Esophagus squamous epithelium (tissue), 5 donors: ENCODE results near the gene RBFOX1. TPM values are rescaled to one million over a fixed set of nuclear protein-coding genes. Genes with fewer than 3 reads are reported as not detected.

Experiments used
- DNase-seq: peaks from one replicate; lab custom pipeline; 2025; lab: John Stamatoyannopoulos, UW
- H3K27ac ChIP-seq, 4 donors: fragments of 200-600 bp; sonication (generic); one replicate each; pipeline ENCODE4 v1.5.1; 2016 to 2019; ENCODE audit warnings: mild to moderate bottlenecking in 1 of 4
- H3K27me3 ChIP-seq, 4 donors: fragments of 200-600 bp; sonication (generic); 1 replicate in 3 of 4; 2 replicates in 1 of 4; pipeline versions ENCODE4 v1.5.1 to v1.6.0; 2017 to 2021; ENCODE audit warnings: antibody characterized with exemption in 1 of 4
- H3K36me3 ChIP-seq, 3 donors: fragments of 200-600 bp; sonication (generic); one replicate each; pipeline ENCODE4 v1.5.1; 2016 to 2019
- H3K4me1 ChIP-seq, 3 donors: fragments of 200-600 bp; sonication (generic); one replicate each; pipeline ENCODE4 v1.5.1; 2017 to 2019
- H3K4me3 ChIP-seq, 4 donors: fragments of 200-600 bp; sonication (generic); 1 replicate in 3 of 4; 2 replicates in 1 of 4; pipeline ENCODE4 v1.5.1; 2016 to 2019; ENCODE audit warnings: mild to moderate bottlenecking in 2 of 4, moderate library complexity in 1 of 4
- H3K9me3 ChIP-seq, 3 donors: fragments of 200-600 bp; sonication (generic); one replicate each; pipeline ENCODE4 v1.5.1; 2016 to 2019
- POLR2A ChIP-seq, 4 donors: fragments of 450-650 bp; IDR thresholded peaks; one replicate each; pipeline ENCODE4 v1.6.1; 2017; ENCODE audit warnings: antibody characterized with exemption in 4 of 4, mild to moderate bottlenecking in 4 of 4, moderate library complexity in 3 of 4
- WGBS, 2 donors: methylation state at CpG; one replicate each; pipeline ENCODE4 v1.1.5; 2018; 5-methylcytosine and 5-hydroxymethylcytosine counted together
- intact Hi-C: fragments of 100-400 bp; cut with DNase I; formaldehyde crosslinking; loops from one replicate; pipeline ENCODE4 v1.15.0; 2022
- total RNA-seq, 4 donors: library from RNA; depleted of rRNA; stranded (reverse); fragments of >200 nt; gene quantifications; one replicate each; pipeline ENCODE4 v1.1.0, GENCODE V29; 2016
- TF ChIP-seq, protein P1 (sequence below), 6 experiments: fragments of 450-650 bp in 4 of 6; fragments of 200-600 bp in 2 of 6; sonication (generic) in 2 of 6; IDR thresholded peaks; one replicate each; pipeline ENCODE4 v1.5.1; 2016 to 2019; ENCODE audit warnings: antibody characterized with exemption in 6 of 6, mild to moderate bottlenecking in 4 of 6, moderate library complexity in 4 of 6
- donor health status: DM: yes; HTN: yes; CAD: no.

The RBFOX1 gene
- total RNA-seq, 4 donors from 2014 or later: not detected

DNA sequence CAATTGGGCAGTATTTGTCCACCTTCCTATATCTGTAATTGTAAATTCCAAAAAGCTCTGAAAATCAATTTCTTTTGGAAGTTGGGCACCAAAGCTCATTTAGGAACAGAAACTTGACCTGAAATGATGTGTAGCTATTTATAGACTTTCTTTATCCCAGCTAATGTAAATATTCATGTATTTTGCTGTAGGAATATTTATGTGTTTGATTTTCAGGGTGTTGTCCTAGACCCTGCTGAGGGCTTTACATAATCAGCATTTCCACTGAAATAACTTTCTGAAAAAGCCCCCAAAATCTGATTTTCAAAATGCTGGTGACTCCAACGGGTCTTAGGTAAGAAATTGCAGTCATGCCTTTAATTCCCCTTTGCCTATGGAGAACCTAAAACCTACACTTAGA, 4.1 kb downstream of the RBFOX1 start:
- intact Hi-C loops: no loop called here
- H3K27ac ChIP-seq: no peak overlapping the region
- H3K27me3 ChIP-seq: no peaks in the 10 kb centered on the region
- TF ChIP-seq, protein P1, sequence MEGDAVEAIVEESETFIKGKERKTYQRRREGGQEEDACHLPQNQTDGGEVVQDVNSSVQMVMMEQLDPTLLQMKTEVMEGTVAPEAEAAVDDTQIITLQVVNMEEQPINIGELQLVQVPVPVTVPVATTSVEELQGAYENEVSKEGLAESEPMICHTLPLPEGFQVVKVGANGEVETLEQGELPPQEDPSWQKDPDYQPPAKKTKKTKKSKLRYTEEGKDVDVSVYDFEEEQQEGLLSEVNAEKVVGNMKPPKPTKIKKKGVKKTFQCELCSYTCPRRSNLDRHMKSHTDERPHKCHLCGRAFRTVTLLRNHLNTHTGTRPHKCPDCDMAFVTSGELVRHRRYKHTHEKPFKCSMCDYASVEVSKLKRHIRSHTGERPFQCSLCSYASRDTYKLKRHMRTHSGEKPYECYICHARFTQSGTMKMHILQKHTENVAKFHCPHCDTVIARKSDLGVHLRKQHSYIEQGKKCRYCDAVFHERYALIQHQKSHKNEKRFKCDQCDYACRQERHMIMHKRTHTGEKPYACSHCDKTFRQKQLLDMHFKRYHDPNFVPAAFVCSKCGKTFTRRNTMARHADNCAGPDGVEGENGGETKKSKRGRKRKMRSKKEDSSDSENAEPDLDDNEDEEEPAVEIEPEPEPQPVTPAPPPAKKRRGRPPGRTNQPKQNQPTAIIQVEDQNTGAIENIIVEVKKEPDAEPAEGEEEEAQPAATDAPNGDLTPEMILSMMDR (IDR thresholded peaks at IDR 0.05): no peak
- no peak for TF ChIP-seq POLR2A (IDR thresholded peaks at IDR 0.05)
- WGBS, 2 donors: 25 to 29% methylated on average over 1 of the region's 1 CpG
- no peak overlapping the region for H3K4me3 ChIP-seq
- no peaks in the 10 kb centered on the region for H3K36me3 ChIP-seq
- DNase-seq: no peak
- H3K9me3 ChIP-seq: no peaks in the 10 kb centered on the region
- H3K4me1 ChIP-seq: no peaks in the 10 kb centered on the region

GRCh38 chr16:7338826-7339225, 6.2 kb downstream of the RBFOX1 start:
- Histone ChIP-seq H3K36me3 (no peaks in the 10 kb centered on the region), H3K27me3 (peaks cover 0 to 6% (median 0%) of the 10 kb centered on the region in 4 donors), H3K4me3 (no peak overlapping the region), H3K4me1 (no peaks in the 10 kb centered on the region), H3K9me3 (no peaks in the 10 kb centered on the region), H3K27ac (no peak overlapping the region)
- intact Hi-C loops: no loop called here
- 75% methylated on average over 4 of the region's 4 CpGs for WGBS, 2 donors
- TF ChIP-seq POLR2A (IDR thresholded peaks at IDR 0.05): no peak
- TF ChIP-seq, protein P1 (IDR thresholded peaks at IDR 0.05): no peak
- no peak for DNase-seq

DNA sequence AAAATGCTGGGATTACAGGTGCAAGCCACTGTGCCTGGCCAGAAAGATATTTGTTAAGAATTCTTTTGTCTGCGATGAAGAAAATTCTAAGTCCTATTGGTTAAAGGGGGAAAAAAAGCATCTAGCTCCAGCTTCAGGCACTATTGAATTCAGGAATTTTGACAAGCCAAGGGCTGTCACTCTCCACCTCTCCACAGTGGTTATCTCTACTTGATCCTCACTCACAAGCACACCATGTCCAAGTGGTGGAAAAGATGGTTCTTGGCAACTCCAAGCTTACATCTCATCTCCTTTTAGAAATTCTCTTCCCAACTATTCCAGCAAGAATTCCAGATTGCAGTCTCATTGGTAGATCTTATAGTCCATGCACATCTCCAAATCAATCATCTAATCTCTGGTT, 7.1 kb downstream of the RBFOX1 start:
- peaks cover 0 to 6% (median 0%) of the 10 kb centered on the region in 4 donors for H3K27me3 ChIP-seq

DNA sequence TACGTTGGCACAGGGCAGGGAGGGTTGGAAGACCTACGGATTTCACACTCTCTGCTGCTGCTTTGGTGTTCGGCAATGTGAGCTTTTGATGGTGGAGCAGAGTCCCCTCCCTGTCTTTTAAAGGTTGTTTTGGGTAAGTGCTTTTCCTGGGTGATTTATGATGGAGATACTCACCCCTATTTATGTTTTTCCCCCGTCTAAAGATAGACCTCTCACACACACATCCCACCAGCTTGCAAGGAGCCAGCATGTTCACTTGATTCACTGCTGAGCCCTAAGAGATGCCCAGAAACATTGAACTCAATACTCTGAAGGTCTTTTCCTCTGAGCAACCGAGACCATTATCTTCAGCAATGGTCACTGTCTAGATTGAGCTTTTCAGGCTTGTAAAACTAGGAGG, 8.3 kb downstream of the RBFOX1 start:
- H3K27ac ChIP-seq: no peak overlapping the region
- 52 to 71% methylated on average over 5 of the region's 5 CpGs for WGBS, 2 donors
- TF ChIP-seq, protein P1 (IDR thresholded peaks at IDR 0.05): no peak
- TF ChIP-seq POLR2A (IDR thresholded peaks at IDR 0.05): no peak
- intact Hi-C loops: no loop called here
- no peaks in the 10 kb centered on the region for H3K36me3 ChIP-seq
- H3K4me1 ChIP-seq: no peaks in the 10 kb centered on the region
- DNase-seq: no peak
- H3K9me3 ChIP-seq: no peaks in the 10 kb centered on the region
- H3K4me3 ChIP-seq: no peak overlapping the region
- H3K27me3 ChIP-seq: peaks cover 0 to 6% (median 0%) of the 10 kb centered on the region in 4 donors

More for the DNA sequence above, 7.1 kb downstream of the RBFOX1 start:
- H3K27ac ChIP-seq: no peak overlapping the region
- intact Hi-C loops: no loop called here
- no peak overlapping the region for H3K4me3 ChIP-seq
- no peaks in the 10 kb centered on the region for H3K9me3 ChIP-seq
- no peaks in the 10 kb centered on the region for H3K36me3 ChIP-seq
- DNase-seq: no peak
- H3K4me1 ChIP-seq: no peaks in the 10 kb centered on the region
- TF ChIP-seq, protein P1 (IDR thresholded peaks at IDR 0.05): no peak
- TF ChIP-seq POLR2A (IDR thresholded peaks at IDR 0.05): no peak
- 83 to 100% methylated on average over 1 of the region's 1 CpG for WGBS, 2 donors

- no peak overlapping the region for H3K4me3 ChIP-seq
- H3K27ac ChIP-seq: no peak overlapping the region
- intact Hi-C loops: no loop called here
- 67 to 87% methylated on average over 2 to 3 of the region's 4 CpGs for WGBS, 2 donors
- DNase-seq: no peak
- no peaks in the 10 kb centered on the region for H3K4me1 ChIP-seq
- no peaks in the 10 kb centered on the region for H3K9me3 ChIP-seq
- TF ChIP-seq, protein P1 (IDR thresholded peaks at IDR 0.05): no peak
- TF ChIP-seq POLR2A (IDR thresholded peaks at IDR 0.05): no peak
- peaks cover 0 to 6% (median 0%) of the 10 kb centered on the region in 4 donors for H3K27me3 ChIP-seq
- H3K36me3 ChIP-seq: no peaks in the 10 kb centered on the region
These were observed 10.0 kb downstream of the RBFOX1 start for GRCh38 chr16:7342598-7342997.
